SK-N-SH treated with all-trans-retinoic acid at 6 μM for 48 hours (cell line): ENCODE data around the gene SLC25A42.

Experiments
- ATAC-seq: fragments of 200-7000 bp; cut with Tn5 transposase; 3 replicates; pipeline ENCODE4 v1.9.1; 2020; ENCODE audit warnings: mild to moderate bottlenecking, moderate library complexity
- BACH2 ChIP-seq: fragments of 250-450 bp; sonication (Bioruptor Pico); IDR thresholded peaks from 2 replicates; pipeline ENCODE4 v1.9.0; 2021; ENCODE audit warnings: mild to moderate bottlenecking, borderline replicate concordance
- CREB5 ChIP-seq: fragments of 250-450 bp; sonication (Bioruptor Pico); IDR thresholded peaks from 2 replicates; pipeline ENCODE4 v1.5.1; 2020; ENCODE audit warnings: low read depth, mild to moderate bottlenecking, moderate library complexity
- CSDC2 ChIP-seq: fragments of 250-450 bp; sonication (Bioruptor Pico); IDR thresholded peaks from 2 replicates; pipeline ENCODE4 v1.5.0; 2020; ENCODE audit warnings: mild to moderate bottlenecking, moderate library complexity
- CSRNP3 ChIP-seq: fragments of 250-450 bp; sonication (Bioruptor Pico); IDR thresholded peaks from 2 replicates; pipeline ENCODE4 v1.5.1; 2021; ENCODE audit warnings: mild to moderate bottlenecking, moderate library complexity
- ESRRG ChIP-seq: fragments of 250-450 bp; sonication (Bioruptor Pico); IDR thresholded peaks from 2 replicates; pipeline ENCODE4 v1.6.1; 2021; ENCODE audit warnings: mild to moderate bottlenecking
- ISL1 ChIP-seq: fragments of 250-450 bp; sonication (Bioruptor Pico); IDR thresholded peaks from 2 replicates; pipeline ENCODE4 v2.1.2; 2022; ENCODE audit warnings: mild to moderate bottlenecking, moderate library complexity
- POU6F1 ChIP-seq: fragments of 250-450 bp; sonication (Bioruptor Pico); IDR thresholded peaks from 2 replicates; pipeline ENCODE4 v1.8.0; 2021; ENCODE audit warnings: low read depth, mild to moderate bottlenecking, moderate library complexity, borderline replicate concordance
- PPARA ChIP-seq: fragments of 250-450 bp; sonication (Bioruptor Pico); IDR thresholded peaks from 2 replicates; pipeline ENCODE4 v1.5.0; 2020; ENCODE audit warnings: mild to moderate bottlenecking, borderline replicate concordance
- RARB ChIP-seq: fragments of 250-450 bp; sonication (Bioruptor Pico); IDR thresholded peaks from 2 replicates; pipeline ENCODE4 v1.8.0; 2021; ENCODE audit warnings: mild to moderate bottlenecking, moderate library complexity
- SNAI2 ChIP-seq: fragments of 250-450 bp; sonication (Bioruptor Pico); IDR thresholded peaks from 2 replicates; pipeline ENCODE4 v1.5.0; 2020; ENCODE audit warnings: mild to moderate bottlenecking, moderate library complexity
- TCF4 ChIP-seq: fragments of 250-450 bp; sonication (Bioruptor Pico); IDR thresholded peaks from 2 replicates; pipeline ENCODE4 v1.8.0; 2021; ENCODE audit warnings: mild to moderate bottlenecking, moderate library complexity, borderline replicate concordance
- TOX ChIP-seq: fragments of 250-450 bp; sonication (Bioruptor Pico); IDR thresholded peaks from 2 replicates; pipeline ENCODE4 v1.8.0; 2021; ENCODE audit warnings: mild to moderate bottlenecking, moderate library complexity, borderline replicate concordance
- TSHZ2 ChIP-seq: fragments of 250-450 bp; sonication (Bioruptor Pico); IDR thresholded peaks from 2 replicates; pipeline ENCODE4 v1.5.0; 2020; ENCODE audit warnings: mild to moderate bottlenecking, moderate library complexity
- ZFP3 ChIP-seq: fragments of 250-450 bp; sonication (Bioruptor Pico); IDR thresholded peaks from 2 replicates; pipeline ENCODE4 v1.5.0; 2020; ENCODE audit warnings: mild to moderate bottlenecking, moderate library complexity
- ZFP30 ChIP-seq: fragments of 450-650 bp; formaldehyde crosslinking; IDR thresholded peaks from 2 replicates; pipeline ENCODE4 v1.5.0; 2022; ENCODE audit warnings: mild to moderate bottlenecking, moderate library complexity
- ZNF565 ChIP-seq: fragments of 450-650 bp; formaldehyde crosslinking; conservative IDR thresholded peaks from 2 replicates; pipeline ENCODE4 v1.5.0; 2020; ENCODE audit warnings: low read depth, mild to moderate bottlenecking, moderate library complexity
- ZNF70 ChIP-seq: fragments of 450-650 bp; formaldehyde crosslinking; IDR thresholded peaks from 2 replicates; pipeline ENCODE4 v1.5.0; 2020; ENCODE audit warnings: mild to moderate bottlenecking, moderate library complexity
- ZNF8 ChIP-seq: fragments of 450-650 bp; formaldehyde crosslinking; IDR thresholded peaks from 2 replicates; pipeline ENCODE4 v1.5.0; 2020; ENCODE audit warnings: mild to moderate bottlenecking, moderate library complexity

SLC25A42 gene

GRCh38 chr19:19145281-19145680 lies 81.5 kb downstream of the SLC25A42 start:
- TF ChIP-seq ISL1 (CRISPR knock-in tag) (no peak), POU6F1 (no peak), ZNF70 (no peak), TSHZ2 (no peak), ESRRG (CRISPR knock-in tag) (no peak), CREB5 (no peak), CSDC2 (CRISPR knock-in tag) (no peak), PPARA (CRISPR knock-in tag) (no peak)

GRCh38 chr19:19145684-19146608 lies 82.2 kb downstream of the SLC25A42 start:
- peak; percentile 89 for ATAC-seq
- TF ChIP-seq BACH2 (CRISPR knock-in tag) = no peak
- no peak for TF ChIP-seq CSDC2 (CRISPR knock-in tag)
- no peak for TF ChIP-seq ZFP3 (CRISPR knock-in tag)
- TF ChIP-seq ISL1 (CRISPR knock-in tag) = no peak
- TF ChIP-seq TCF4 = no peak
- TF ChIP-seq SNAI2 (CRISPR knock-in tag) = no peak
- no peak for TF ChIP-seq RARB (CRISPR knock-in tag)
- TF ChIP-seq ZNF8 = no peak
- TF ChIP-seq TOX (CRISPR knock-in tag) = no peak
- no peak for TF ChIP-seq CSRNP3 (CRISPR knock-in tag)
- TF ChIP-seq ZNF565 (CRISPR knock-in tag) = no peak
- no peak for TF ChIP-seq CREB5
- TF ChIP-seq POU6F1 = no peak
- TF ChIP-seq ZFP30 (CRISPR knock-in tag) = no peak
- no peak for TF ChIP-seq TSHZ2
- TF ChIP-seq, all 23 proteins: peak for 0

More at GRCh38 chr19:19145281-19145680, 81.5 kb downstream of the SLC25A42 start:
- ATAC-seq = no peak
